ENCODE results near the gene FILIP1L. TPM values are rescaled to one million over a fixed set of nuclear protein-coding genes. Genes with fewer than 3 reads are reported as not detected.

FILIP1L gene
- total and polyA plus RNA-seq, 11 donors, result 18.2 to 120 (median 77.3) TPM

DNA sequence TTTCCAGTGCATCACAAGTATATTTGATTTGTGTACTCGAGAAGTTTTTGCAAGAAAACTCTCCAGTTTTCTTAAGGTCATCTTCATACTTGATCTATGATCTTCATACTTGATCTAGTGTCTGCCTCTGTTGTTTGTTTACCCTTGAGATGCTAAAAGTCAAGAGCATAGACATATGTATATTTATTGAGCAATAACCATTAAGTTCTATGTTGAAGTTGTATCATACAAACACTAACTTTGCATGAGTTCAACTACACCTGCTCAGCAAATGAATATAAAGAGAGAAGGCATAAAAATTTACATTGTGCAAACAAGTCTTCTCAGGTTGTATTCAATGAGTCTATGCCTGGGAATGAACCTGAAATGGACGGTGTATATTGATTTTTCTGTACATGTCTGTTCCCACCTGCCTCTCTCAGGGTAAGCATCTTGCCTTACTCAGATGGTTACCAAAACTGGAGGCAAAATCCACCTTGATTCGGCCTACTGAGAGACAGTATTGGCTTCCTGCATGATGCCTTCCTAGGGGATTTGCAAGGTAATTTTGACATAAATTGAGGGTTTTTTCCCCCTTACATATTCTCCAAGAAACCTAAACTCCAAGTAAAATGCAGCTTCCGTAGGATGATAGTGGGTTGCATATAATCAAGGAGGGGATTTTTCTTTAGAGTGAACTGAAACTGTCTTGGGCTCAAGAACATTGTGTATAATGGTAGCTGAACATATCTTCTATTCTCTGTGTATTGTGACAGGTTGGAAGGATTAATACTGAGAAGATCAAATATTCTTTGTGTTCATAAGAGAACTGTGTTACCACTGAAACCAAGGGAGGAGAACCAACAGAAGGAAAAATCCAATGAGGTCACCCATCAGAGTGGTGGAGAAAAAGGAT lies 110.4 kb downstream of the FILIP1L start:
- no peaks in the 10 kb centered on the region for H3K9me3 ChIP-seq
- no peak overlapping the region for H3K4me3 ChIP-seq
- H3K4me1 ChIP-seq, result peaks cover 10 to 64% (median 45%) of the 10 kb centered on the region in 12 donors
- ATAC-seq, result no peak
- WGBS, 4 donors, result 97 to 99% (median 97%) methylated on average over 4 of the region's 4 CpGs
- TF ChIP-seq CTCF (IDR thresholded peaks at IDR 0.05), result no peak
- TF ChIP-seq POLR2A (IDR thresholded peaks at IDR 0.05), result no peak
- H3K36me3 ChIP-seq, result no peaks in the 10 kb centered on the region
- DNase-seq, result no peak
- no peaks in the 10 kb centered on the region for H3K27me3 ChIP-seq
- intact Hi-C loops (cut with DNase I), result loop anchor here in 5 of 10 donors (5.0 to 10.0 kb wide), 5 partner anchors 59 to 159 kb away; no protein-coding TSS in a partner anchor
- peak overlapping the region in 5 of 12 donors; percentile 2 to 53 (median 42) for H3K27ac ChIP-seq

GRCh38 chr3:100002599-100003350 lies 111.5 kb downstream of the FILIP1L start:
- intact Hi-C loops (cut with DNase I), result loop anchor here in 5 of 10 donors (5.0 to 10.0 kb wide), 5 partner anchors 58 to 158 kb away; no protein-coding TSS in a partner anchor
- WGBS, 4 donors, result 61 to 65% (median 63%) methylated on average over 4 of the region's 4 CpGs
- H3K4me1 ChIP-seq, result peaks cover 10 to 53% (median 35%) of the 10 kb centered on the region in 12 donors

GRCh38 chr3:100001526-100002270 lies 112.6 kb downstream of the FILIP1L start:
- no peaks in the 10 kb centered on the region for H3K27me3 ChIP-seq
- intact Hi-C loops (cut with DNase I), result loop anchor here in 5 of 10 donors (5.0 to 10.0 kb wide), 5 partner anchors 57 to 157 kb away; no protein-coding TSS in a partner anchor
- H3K27ac ChIP-seq, result peak overlapping the region in 1 of 12 donors; percentile 2
- DNase-seq (no peak), ATAC-seq (no peak)
- H3K4me1 ChIP-seq, result peaks cover 6 to 42% (median 25%) of the 10 kb centered on the region in 12 donors
- no peaks in the 10 kb centered on the region for H3K9me3 ChIP-seq
- TF ChIP-seq POLR2A (IDR thresholded peaks at IDR 0.05) (no peak), CTCF (IDR thresholded peaks at IDR 0.05) (no peak)
- no peaks in the 10 kb centered on the region for H3K36me3 ChIP-seq
- 95 to 98% (median 96%) methylated on average over 8 of the region's 8 CpGs for WGBS, 4 donors
- no peak overlapping the region for H3K4me3 ChIP-seq

More at GRCh38 chr3:100002599-100003350, 111.5 kb downstream of the FILIP1L start:
- no peaks in the 10 kb centered on the region for H3K27me3 ChIP-seq
- peak in 3 of 4 donors; percentile 72 to 77 (median 73) for ATAC-seq
- TF ChIP-seq POLR2A (IDR thresholded peaks at IDR 0.05) (no peak), CTCF (IDR thresholded peaks at IDR 0.05) (no peak)
- no peak overlapping the region for H3K4me3 ChIP-seq
- DNase-seq, result no peak
- H3K36me3 ChIP-seq, result no peaks in the 10 kb centered on the region
- peak overlapping the region in 3 of 12 donors; percentile 2 to 46 (median 13) for H3K27ac ChIP-seq
- H3K9me3 ChIP-seq, result no peaks in the 10 kb centered on the region

Measured in heart left ventricle (tissue), 16 donors.